DLD1 (cell line): ENCODE results near the gene CXXC1.
"Not testable (repeated sequence)": the region's sequence is repeated elsewhere in the genome, so short reads cannot be mapped to it uniquely, and the experiment has no call there.

Experiments
- in situ Hi-C: cut with HindIII; loops from 2 replicates; pipeline ENCODE4 v1.10.0; 2017; ENCODE audit warnings: low sequenced_read_pairs

CXXC1 gene

DNA sequence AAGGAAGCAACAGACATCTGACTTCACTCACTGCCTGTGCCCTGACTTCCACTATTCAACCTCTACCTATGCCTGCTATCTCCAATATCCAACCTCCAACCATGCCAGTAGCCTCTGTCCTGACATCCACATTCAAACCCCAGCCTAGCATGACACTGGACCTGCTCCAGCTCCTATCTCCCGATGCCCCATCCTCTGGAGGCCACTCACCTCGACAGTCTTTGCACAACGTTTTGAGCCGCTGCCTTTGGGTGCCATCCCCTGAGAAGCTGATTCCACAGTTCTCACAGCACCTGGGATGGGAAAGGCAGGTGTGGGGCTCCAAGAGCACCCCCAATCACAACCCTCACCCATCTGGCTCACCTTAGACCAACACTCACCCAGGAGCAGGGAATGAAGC lies 11.0 kb downstream of the CXXC1 start:
- in situ Hi-C loops: no loop called here

- in situ Hi-C loops: no loop called here
These were observed 11.9 kb downstream of the CXXC1 start for GRCh38 chr18:50275503-50276036.

DNA sequence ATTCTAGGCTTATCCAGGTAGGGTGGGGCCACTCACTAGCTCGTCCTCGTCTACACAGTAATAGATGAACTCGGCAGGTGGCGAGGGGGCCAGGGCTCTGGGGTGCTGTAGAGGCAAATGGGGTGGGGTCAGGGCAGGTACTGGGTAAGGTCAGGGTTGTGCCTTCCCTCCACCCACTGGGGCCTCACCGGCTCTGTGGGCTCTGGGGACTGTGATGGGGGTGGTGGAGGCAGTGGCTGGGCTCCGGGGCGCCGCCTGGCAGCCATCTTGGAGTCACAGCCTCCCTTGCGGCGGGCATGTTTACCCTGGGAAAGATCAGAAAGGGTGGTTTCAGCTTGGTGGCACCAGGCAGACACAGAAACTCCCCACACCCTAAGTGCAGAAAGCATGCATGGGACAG lies 12.6 kb downstream of the CXXC1 start:
- in situ Hi-C loops: no loop called here

DNA sequence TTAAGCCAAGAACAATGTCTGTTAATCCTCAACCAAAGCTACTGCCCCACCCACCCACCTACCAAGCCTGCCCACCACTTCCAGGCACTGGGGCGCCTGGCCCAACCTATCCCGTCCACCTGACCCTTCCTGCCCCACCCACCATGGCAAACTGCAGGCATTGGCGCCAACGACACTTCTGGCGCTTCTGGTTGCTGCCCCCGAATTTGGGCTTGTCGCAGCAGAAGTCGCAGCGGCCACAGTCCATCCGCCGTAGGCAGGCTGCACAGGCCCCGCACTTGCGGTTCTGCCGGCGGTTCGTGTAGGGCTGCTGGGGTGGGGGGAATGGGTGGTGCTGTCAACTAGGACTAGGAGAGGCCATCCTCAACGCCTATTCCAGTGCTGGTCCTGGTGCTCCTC lies 13.4 kb downstream of the CXXC1 start:
- in situ Hi-C loops: no loop called here

DNA sequence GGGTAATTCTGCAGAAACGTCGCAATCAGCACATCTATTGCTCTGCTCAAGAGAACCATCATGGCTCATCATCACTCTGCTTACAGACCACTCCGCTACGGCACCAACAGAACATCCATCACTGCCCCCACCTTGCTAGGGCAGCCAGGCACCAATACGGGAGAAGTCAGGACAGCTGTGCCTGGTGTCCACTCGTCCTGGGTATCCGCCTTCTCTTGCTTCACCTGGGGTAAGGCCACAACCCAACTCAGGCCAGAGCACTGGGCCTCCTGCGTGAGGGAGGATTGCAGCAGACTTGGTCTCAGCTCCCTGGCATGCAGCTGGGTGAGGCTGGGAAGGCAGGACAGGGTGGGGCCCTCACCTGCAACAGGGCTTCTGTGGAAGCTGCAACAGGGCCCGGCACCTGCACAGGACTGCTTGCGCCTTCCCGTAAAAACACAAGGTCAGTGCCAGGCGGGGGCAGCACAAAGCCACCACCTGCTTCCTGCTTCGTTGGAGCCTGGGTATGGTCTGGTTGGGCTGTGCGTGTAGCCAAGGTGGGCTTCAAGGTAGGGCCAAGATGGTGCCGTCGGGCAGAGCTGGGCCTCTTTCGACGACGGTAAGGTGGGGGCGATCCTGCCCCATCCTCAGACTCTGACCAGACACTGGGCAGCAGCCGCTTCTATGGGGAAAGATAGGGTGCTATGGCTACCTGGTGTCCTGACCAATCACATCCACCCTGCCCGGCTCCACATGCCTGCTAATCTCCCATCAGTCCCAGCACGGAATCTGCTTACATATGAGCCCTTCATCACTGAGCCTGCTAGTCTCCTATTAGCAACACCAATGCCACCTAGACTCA lies 14.1 kb downstream of the CXXC1 start:
- in situ Hi-C loops: no loop called here

DNA sequence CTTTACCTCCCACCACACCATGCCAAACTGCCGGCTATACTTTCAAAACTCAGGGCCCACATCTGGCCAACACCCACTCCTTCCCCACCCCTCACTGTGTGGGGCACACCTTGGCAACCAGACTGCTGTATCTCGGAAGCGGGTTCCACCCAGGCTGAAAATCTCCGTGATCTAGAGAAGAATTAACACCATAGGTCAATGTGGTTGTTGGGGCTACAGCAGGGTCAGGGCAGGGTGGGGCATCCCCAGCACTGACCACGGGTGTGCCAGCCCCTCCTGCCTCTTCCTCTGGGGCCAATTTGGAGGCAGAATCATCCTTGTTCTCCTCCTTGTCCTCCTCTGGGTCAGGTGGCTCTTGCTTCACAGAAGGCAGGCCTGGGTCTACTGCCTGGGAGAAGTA lies 14.9 kb downstream of the CXXC1 start:
- in situ Hi-C loops: no loop called here

- in situ Hi-C loops: no loop called here
These were observed 19.3 kb downstream of the CXXC1 start for GRCh38 chr18:50268022-50268747.

GRCh38 chr18:50266248-50266704 lies 21.2 kb downstream of the CXXC1 start, which contains the start of gene CFAP53:
TSS of gene CFAP53 (minus strand) at chr18:50266495. CDS start at chr18:50266404, 91 bp downstream.
- in situ Hi-C loops: no loop called here

- in situ Hi-C loops: no loop called here
These were observed 24.5 kb downstream of the CXXC1 start for GRCh38 chr18:50262977-50263376.

GRCh38 chr18:50250935-50251334 lies 36.6 kb downstream of the CXXC1 start:
- in situ Hi-C loops: no loop called here

DNA sequence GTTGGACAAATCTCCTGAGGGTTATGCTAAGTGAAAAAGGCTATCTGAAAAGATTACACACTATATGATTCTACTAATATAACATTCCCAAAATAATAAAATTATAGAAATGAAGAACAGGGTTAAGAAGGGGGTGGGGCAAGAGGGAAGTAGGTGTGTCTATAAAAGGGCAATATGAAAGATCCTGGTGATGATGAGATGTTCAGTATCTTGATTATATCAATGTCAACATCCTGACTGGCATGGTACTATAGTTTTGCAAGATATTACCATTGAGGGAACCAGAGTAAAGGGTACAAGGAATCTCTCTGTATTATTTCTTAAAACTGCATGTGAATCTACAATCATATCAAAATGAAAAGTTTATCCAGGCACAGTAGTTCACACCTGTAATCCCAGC lies 37.9 kb downstream of the CXXC1 start:
- in situ Hi-C loops: no loop called here

GRCh38 chr18:50247561-50247960 lies 39.9 kb downstream of the CXXC1 start:
- in situ Hi-C loops: no loop called here

DNA sequence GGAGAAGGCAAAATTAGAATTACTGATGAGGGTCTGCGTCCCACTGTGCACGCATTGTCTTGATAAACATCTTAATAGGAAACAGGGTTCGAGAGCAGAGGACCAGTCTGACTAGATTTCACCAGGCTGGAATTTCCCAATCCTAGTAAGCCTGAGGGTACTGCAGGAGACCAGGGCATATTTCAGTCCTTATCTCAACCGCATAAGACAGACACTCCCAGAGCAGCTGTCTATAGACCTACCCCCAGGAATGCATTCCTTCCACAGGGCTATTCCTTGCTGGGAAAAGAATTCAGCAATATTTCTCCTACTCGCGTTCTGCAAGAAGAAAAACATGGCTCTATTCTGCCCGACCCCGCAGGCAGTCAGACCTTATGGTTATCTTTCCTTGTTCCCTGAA lies 45.7 kb downstream of the CXXC1 start:
- in situ Hi-C loops: not testable (repeated sequence)

DNA sequence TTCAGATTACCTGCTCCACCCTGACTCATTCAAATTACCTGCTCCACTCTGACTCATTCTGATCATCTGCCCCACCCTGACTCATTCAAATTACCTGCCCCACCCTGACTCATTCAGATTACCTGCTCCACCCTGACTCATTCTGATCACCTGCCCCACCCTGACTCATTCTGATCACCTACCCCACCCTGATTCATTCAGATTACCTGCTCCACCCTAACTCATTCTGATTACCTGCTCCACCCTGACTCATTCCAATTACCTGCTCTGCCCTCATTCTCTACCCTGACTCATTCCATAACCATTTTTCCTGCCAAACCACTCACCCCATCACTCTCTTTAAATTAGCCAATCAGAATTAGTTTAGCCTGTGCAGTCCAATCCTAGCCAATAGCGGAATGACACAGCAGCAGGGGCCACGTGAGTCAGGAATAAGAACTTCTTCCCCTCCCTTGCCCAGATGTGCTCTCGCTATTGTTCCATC lies 47.4 kb downstream of the CXXC1 start:
- in situ Hi-C loops: no loop called here

GRCh38 chr18:50232419-50232818 lies 55.1 kb downstream of the CXXC1 start:
- in situ Hi-C loops: no loop called here
